ENCODE data around the gene CARMIL3.

CARMIL3 gene

DNA sequence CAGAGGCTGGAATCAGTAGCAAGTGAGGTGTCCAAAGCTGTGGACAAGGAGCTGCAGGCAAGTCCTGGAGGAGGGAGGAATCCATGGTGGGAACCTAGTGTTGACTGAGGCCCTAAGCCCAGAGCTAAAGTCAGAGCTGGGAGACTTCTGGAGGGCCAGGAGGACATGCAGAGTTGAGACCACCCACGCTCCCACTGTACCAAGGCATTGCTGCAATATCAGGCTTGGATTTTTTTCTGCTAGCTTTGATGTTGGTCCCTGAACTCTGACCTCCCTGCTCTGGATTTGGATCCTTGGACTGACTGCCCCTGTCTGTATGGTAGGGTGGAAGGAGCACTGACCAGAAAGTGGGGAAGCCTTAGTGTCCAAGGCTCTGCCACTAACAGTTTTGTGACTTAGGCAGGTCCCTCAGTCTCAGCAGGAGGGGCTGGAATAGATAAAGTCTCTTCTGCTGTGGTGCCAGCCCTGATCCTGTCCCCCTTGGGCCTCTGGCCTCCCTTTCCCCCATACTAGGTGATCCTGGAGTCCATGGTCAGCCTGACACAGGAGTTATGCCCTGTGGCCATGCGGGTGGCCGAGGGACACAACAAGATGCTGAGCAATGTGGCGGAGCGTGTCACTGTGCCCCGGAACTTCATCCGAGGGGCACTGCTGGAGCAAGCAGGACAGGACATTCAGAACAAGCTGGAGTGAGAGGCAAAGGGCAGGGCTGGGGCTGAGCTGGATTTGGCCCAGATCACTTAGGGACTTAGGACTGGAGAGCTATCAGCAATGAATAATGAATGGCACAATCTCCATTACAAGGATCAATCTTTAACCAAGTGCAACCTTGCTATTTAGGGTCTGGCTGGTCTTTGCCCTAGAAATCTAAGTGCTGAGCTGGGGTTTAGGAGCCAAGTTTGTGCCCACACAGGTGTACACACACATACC is 9.4 kb downstream of the CARMIL3 start:
- no peaks in the 10 kb centered on the region for H3K9me3 ChIP-seq (replicated peaks in 1 of 2; ENCODE audit: control insufficient read depth in 2 of 2, insufficient read depth in 1 of 2, low read depth in 1 of 2, low read length in 2 of 2)
- no peaks in the 10 kb centered on the region for H3K79me1 ChIP-seq (ENCODE audit: low read depth, low read length)
- no peak overlapping the region for H3K18ac ChIP-seq (ENCODE audit: low read length)
- peaks cover 7 to 8% of the 10 kb centered on the region in 2 donors for H3K4me1 ChIP-seq (ENCODE audit: control insufficient read depth in 2 of 2, insufficient read depth in 1 of 2, low read depth in 1 of 2, low read length in 2 of 2)
- H4K8ac ChIP-seq (ENCODE audit: low read depth, low read length) = no peak overlapping the region
- no peak overlapping the region for H2AFZ ChIP-seq (ENCODE audit: low read length)
- H3K27me3 ChIP-seq (ENCODE audit: control insufficient read depth in 3 of 3, insufficient read depth in 3 of 3, low read depth in 1 of 3, low read length in 3 of 3) = no peaks in the 10 kb centered on the region
- no peak overlapping the region for H4K91ac ChIP-seq (ENCODE audit: low read depth, low read length, poor library complexity)
- no peak overlapping the region for H2BK5ac ChIP-seq (ENCODE audit: low read length)
- no CpG with 5 or more reads among the region's 7 CpGs for WGBS, 2 donors (ENCODE audit: extremely low coverage in 2 of 2, insufficient read length in 2 of 2, insufficient replicate concordance in 1 of 2)
- no peak overlapping the region for H3K27ac ChIP-seq (replicated peaks; ENCODE audit: low read length)
- H2AK5ac ChIP-seq (ENCODE audit: low read depth, low read length) = no peak overlapping the region
- no peak overlapping the region for H2BK120ac ChIP-seq (ENCODE audit: low read depth, low read length)
- H3K14ac ChIP-seq (ENCODE audit: low read length) = no peak overlapping the region
- no peak overlapping the region for H3K4me2 ChIP-seq (ENCODE audit: insufficient read depth, low read length, poor library complexity, severe bottlenecking)
- H3K4me3 ChIP-seq (ENCODE audit: low read length in 2 of 2) = no peak overlapping the region
- no peak overlapping the region for H3K4ac ChIP-seq (ENCODE audit: low read length)
- H3K36me3 ChIP-seq (replicated peaks in 1 of 2; ENCODE audit: control insufficient read depth in 2 of 2, insufficient read depth in 2 of 2, low read length in 2 of 2) = no peaks in the 10 kb centered on the region
- DNase-seq (ENCODE audit: low spot score) = no peak
- H3K9ac ChIP-seq (ENCODE audit: low read depth, low read length, poor library complexity) = no peak overlapping the region
- no peak overlapping the region for H3K23ac ChIP-seq (ENCODE audit: low read depth, low read length, poor library complexity)
- no peak overlapping the region for H2BK15ac ChIP-seq (ENCODE audit: low read length)
- no peak overlapping the region for H2BK12ac ChIP-seq (ENCODE audit: low read length)

DNA sequence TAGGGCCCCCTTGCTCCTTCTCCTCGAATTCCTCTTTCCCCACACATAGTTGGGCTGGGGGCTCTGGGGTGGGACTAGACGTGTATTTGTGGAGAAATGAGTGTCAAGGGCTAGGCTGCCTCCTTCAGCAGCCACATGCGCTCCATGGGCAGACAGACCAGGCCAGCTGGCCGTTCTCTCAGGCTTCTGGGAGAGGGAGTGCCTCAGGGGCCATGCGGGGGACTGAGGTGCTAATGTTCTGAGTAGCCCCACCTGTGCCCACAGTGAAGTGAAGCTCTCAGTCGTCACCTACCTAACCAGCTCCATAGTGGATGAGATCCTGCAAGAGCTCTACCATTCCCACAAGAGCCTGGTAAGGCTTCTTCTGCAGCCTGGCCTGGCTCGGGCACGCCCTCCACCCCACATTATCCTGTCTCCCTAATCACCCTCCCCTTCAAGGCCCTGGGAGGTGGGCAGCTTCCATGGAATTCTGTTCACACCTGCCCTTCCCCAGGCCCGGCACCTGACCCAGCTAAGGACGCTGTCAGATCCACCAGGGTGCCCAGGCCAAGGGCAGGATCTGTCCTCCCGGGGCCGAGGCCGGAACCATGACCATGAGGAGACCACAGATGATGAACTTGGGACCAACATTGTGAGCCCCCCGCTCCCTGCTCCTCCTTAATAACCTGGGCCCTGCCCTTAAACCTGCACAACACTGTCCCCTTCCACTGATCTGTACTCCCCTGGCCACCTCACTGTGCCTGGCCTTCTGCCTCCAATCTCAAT is 10.6 kb downstream of the CARMIL3 start:
- no peak overlapping the region for H2BK15ac ChIP-seq (ENCODE audit: low read length)
- H2BK12ac ChIP-seq (ENCODE audit: low read length) = no peak overlapping the region
- no peak overlapping the region for H3K14ac ChIP-seq (ENCODE audit: low read length)
- no peak overlapping the region for H4K91ac ChIP-seq (ENCODE audit: low read depth, low read length, poor library complexity)
- no peak overlapping the region for H3K18ac ChIP-seq (ENCODE audit: low read length)
- H3K4me1 ChIP-seq (ENCODE audit: control insufficient read depth in 2 of 2, insufficient read depth in 1 of 2, low read depth in 1 of 2, low read length in 2 of 2) = peaks cover 7 to 8% of the 10 kb centered on the region in 2 donors
- no peak overlapping the region for H3K27ac ChIP-seq (replicated peaks; ENCODE audit: low read length)
- no peak overlapping the region for H4K8ac ChIP-seq (ENCODE audit: low read depth, low read length)
- no peaks in the 10 kb centered on the region for H3K27me3 ChIP-seq (ENCODE audit: control insufficient read depth in 3 of 3, insufficient read depth in 3 of 3, low read depth in 1 of 3, low read length in 3 of 3)
- no peak for DNase-seq (ENCODE audit: low spot score)
- peak overlapping the region; percentile 32 for H2AK5ac ChIP-seq (ENCODE audit: low read depth, low read length)
- H2BK5ac ChIP-seq (ENCODE audit: low read length) = peak overlapping the region; percentile 68
- no peak overlapping the region for H2AFZ ChIP-seq (ENCODE audit: low read length)
- peak overlapping the region; percentile 9 for H3K9ac ChIP-seq (ENCODE audit: low read depth, low read length, poor library complexity)
- no peak overlapping the region for H3K23ac ChIP-seq (ENCODE audit: low read depth, low read length, poor library complexity)
- no peaks in the 10 kb centered on the region for H3K79me1 ChIP-seq (ENCODE audit: low read depth, low read length)
- no CpG with 5 or more reads among the region's 14 CpGs for WGBS, 2 donors (ENCODE audit: extremely low coverage in 2 of 2, insufficient read length in 2 of 2, insufficient replicate concordance in 1 of 2)
- no peaks in the 10 kb centered on the region for H3K9me3 ChIP-seq (replicated peaks in 1 of 2; ENCODE audit: control insufficient read depth in 2 of 2, insufficient read depth in 1 of 2, low read depth in 1 of 2, low read length in 2 of 2)
- H3K4me2 ChIP-seq (ENCODE audit: insufficient read depth, low read length, poor library complexity, severe bottlenecking) = no peak overlapping the region
- H3K4me3 ChIP-seq (ENCODE audit: low read length in 2 of 2) = no peak overlapping the region
- H2BK120ac ChIP-seq (ENCODE audit: low read depth, low read length) = no peak overlapping the region
- no peaks in the 10 kb centered on the region for H3K36me3 ChIP-seq (replicated peaks in 1 of 2; ENCODE audit: control insufficient read depth in 2 of 2, insufficient read depth in 2 of 2, low read length in 2 of 2)
- no peak overlapping the region for H3K4ac ChIP-seq (ENCODE audit: low read length)

DNA sequence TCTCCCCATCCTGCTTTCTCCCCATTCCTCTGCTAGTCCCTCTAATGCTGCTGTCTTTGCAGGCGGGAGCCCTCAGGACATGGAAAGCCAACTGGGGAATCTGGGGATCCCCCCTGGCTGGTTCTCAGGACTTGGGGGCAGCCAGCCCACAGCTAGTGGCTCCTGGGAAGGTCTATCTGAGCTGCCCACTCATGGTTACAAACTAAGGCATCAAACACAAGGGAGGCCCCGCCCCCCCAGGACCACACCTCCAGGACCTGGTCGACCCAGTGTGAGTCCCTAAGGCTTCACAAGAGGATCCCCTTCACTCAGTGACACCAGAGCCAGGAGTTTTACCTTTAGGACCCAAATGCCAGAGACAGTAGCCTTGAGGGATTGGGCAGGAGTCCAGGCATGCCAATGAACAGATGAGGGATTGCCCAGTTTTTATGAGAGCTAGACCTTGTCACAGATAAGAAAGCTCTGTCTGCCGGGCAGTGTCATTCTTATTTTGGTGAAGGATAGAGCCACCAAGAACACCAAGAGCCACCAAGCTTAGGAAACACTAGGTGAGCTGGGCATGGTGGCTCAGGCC is 11.5 kb downstream of the CARMIL3 start:
- Histone ChIP-seq H4K8ac (ENCODE audit: low read depth, low read length) (no peak overlapping the region), H3K79me1 (ENCODE audit: low read depth, low read length) (no peaks in the 10 kb centered on the region), H3K4ac (ENCODE audit: low read length) (no peak overlapping the region), H2BK5ac (ENCODE audit: low read length) (no peak overlapping the region), H3K27ac (replicated peaks; ENCODE audit: low read length) (no peak overlapping the region), H2BK120ac (ENCODE audit: low read depth, low read length) (no peak overlapping the region), H3K23ac (ENCODE audit: low read depth, low read length, poor library complexity) (no peak overlapping the region), H3K14ac (ENCODE audit: low read length) (no peak overlapping the region), H3K36me3 (replicated peaks in 1 of 2; ENCODE audit: control insufficient read depth in 2 of 2, insufficient read depth in 2 of 2, low read length in 2 of 2) (no peaks in the 10 kb centered on the region), H2AFZ (ENCODE audit: low read length) (no peak overlapping the region), H2BK15ac (ENCODE audit: low read length) (no peak overlapping the region), H2AK5ac (ENCODE audit: low read depth, low read length) (no peak overlapping the region), H3K9ac (ENCODE audit: low read depth, low read length, poor library complexity) (no peak overlapping the region), H3K4me1 (ENCODE audit: control insufficient read depth in 2 of 2, insufficient read depth in 1 of 2, low read depth in 1 of 2, low read length in 2 of 2) (peaks cover 3 to 7% of the 10 kb centered on the region in 2 donors), H3K9me3 (replicated peaks in 1 of 2; ENCODE audit: control insufficient read depth in 2 of 2, insufficient read depth in 1 of 2, low read depth in 1 of 2, low read length in 2 of 2) (no peaks in the 10 kb centered on the region), H2BK12ac (ENCODE audit: low read length) (no peak overlapping the region), H3K4me2 (ENCODE audit: insufficient read depth, low read length, poor library complexity, severe bottlenecking) (no peak overlapping the region), H3K4me3 (ENCODE audit: low read length in 2 of 2) (no peak overlapping the region), H3K27me3 (ENCODE audit: control insufficient read depth in 3 of 3, insufficient read depth in 3 of 3, low read depth in 1 of 3, low read length in 3 of 3) (no peaks in the 10 kb centered on the region), H4K91ac (ENCODE audit: low read depth, low read length, poor library complexity) (no peak overlapping the region), H3K18ac (ENCODE audit: low read length) (no peak overlapping the region)
- DNase-seq (ENCODE audit: low spot score) = no peak
- WGBS, 2 donors (ENCODE audit: extremely low coverage in 2 of 2, insufficient read length in 2 of 2, insufficient replicate concordance in 1 of 2) = no CpG with 5 or more reads among the region's 4 CpGs

All from neuronal stem cell (in vitro differentiated cells).